ENCODE data around the gene HS6ST1.

DNA sequence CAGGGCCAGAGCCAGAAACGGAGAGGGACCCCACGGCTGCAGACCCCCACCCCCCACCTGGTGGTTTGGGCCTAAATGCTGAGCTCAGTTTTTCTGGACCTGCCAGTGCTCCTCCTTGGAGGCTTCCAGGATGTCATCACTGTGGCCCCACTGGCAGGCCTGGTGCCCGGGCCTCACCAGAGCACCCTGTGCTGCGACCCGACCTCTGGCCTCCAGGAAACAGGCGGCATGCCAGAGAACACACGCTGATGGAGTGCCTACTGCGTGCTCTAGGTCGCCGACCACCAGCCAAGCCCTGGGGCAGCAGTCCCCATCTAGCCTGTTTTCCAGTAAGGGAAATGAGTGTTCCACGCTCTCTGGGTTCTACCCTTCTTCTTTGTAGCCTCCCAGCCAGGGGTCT, 33.8 kb downstream of the HS6ST1 start:
- TF ChIP-seq, protein P1, sequence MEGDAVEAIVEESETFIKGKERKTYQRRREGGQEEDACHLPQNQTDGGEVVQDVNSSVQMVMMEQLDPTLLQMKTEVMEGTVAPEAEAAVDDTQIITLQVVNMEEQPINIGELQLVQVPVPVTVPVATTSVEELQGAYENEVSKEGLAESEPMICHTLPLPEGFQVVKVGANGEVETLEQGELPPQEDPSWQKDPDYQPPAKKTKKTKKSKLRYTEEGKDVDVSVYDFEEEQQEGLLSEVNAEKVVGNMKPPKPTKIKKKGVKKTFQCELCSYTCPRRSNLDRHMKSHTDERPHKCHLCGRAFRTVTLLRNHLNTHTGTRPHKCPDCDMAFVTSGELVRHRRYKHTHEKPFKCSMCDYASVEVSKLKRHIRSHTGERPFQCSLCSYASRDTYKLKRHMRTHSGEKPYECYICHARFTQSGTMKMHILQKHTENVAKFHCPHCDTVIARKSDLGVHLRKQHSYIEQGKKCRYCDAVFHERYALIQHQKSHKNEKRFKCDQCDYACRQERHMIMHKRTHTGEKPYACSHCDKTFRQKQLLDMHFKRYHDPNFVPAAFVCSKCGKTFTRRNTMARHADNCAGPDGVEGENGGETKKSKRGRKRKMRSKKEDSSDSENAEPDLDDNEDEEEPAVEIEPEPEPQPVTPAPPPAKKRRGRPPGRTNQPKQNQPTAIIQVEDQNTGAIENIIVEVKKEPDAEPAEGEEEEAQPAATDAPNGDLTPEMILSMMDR (IDR thresholded peaks at IDR 0.05), result no peak
- TF ChIP-seq POLR2A (IDR thresholded peaks at IDR 0.05) (no peak), POLR2AphosphoS5 (IDR thresholded peaks at IDR 0.05) (no peak)

Data from prostate gland (tissue), 2 donors.